HG03095 (cell line): ENCODE data around the gene MAST1.

Experiments used
- ATAC-seq: cut with Tn5 transposase; IDR thresholded peaks from one replicate; pipeline ENCODE4 v1.9.1; 2021; ENCODE audit warnings: moderate library complexity; ENCODE audit not compliant: unreplicated experiment

The MAST1 gene

DNA sequence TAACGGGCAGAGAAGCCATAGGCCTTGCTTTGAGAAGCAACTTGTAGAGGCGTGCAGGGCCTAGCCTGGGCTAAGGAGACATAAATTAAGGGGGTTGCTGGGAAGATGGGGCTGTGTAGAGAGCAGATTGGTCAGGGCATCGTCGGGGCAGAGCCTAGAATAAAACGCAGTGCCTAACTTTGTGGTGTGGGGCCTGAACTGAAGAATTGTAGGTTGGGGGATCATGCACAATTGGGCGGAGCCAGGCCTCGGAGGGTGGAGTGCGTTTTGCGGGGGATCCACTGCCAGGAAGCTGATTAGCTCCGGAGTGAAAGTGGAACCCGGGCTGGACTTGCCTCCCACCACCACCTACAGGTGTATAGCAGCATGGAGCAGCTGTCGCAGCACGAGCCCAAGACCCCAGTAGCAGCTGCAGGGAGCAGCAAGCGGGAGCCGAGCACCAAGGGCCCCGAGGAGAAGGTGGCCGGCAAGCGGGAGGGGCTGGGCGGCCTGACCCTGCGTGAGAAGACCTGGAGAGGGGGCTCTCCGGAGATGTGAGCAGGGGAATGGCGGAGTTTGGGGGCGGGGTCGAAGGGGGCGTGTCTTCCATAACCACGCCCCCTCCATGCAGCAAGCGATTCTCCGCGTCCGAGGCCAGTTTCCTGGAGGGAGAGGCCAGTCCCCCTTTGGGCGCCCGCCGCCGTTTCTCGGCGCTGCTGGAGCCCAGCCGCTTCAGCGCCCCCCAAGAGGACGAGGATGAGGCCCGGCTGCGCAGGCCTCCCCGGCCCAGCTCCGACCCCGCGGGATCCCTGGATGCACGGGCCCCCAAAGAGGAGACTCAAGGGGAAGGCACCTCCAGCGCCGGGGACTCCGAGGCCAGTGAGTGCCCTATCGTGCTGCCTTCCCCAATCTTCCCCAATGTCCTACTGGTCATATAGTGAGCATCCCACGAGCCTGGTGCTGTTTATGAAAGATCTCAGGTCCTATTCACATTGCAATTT is 29.1 kb downstream of the MAST1 start:
- ATAC-seq: no peak

DNA sequence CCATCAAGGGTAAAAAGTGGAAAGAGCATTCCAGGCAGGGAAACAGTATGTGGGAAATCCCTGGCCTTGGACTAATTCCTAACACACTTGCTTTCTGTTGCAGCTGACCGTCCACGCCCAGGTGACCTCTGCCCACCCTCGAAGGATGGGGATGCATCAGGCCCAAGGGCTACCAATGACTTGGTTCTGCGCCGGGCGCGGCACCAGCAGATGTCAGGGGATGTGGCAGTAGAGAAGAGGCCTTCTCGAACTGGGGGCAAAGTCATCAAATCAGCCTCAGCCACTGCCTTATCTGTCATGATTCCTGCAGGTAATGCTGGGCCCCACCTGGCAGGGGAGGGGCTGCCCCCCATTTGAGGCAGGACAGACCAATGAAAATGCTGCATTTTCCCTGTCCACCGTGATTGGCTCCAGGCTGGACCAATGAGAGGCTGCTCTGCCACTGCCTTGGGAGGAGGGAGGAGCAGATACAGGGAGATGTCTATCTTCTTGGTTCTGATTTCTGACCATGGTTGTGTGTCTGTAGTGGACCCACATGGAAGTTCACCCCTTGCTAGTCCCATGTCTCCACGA is 30.3 kb downstream of the MAST1 start:
- no peak for ATAC-seq

DNA sequence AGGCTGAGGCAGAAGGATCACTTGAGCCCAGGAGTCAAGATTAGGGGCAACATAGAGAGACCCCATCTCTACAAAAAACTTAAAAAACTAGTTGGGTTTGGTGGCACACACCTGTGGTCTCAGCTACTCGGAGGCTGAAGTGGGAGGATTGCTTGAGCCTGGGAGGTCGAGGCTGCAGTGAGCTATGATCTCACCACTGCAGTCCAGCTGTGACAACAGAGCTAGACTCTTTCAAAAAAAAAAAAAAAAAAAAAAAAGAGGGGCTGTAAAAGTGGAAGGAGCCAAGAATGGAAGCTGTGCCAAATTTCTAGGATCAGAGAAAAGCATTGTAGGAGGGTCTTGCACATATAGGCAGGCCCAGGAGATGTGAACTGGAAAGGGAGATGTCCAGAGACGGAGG is 33.4 kb downstream of the MAST1 start:
- no peak for ATAC-seq

DNA sequence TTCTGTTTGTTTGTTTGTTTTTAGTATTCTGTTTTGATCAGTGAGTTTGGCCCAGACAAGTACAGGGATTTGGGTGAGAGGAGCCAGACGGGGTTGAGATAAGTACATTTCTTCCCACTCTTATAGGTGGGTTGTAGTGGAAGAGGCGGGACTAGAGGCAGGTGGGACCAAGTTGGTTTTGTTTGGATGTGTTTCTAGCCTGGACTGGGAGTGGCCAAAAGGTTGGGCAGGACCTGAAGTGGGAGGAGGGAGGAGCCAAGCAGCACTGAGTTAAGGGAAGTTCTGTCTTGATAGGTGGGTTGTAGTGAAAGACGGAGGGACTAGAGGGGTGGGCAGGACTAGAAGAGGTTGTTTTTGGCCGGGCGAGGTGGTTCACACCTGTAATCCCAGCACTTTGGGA is 33.9 kb downstream of the MAST1 start:
- no peak for ATAC-seq

DNA sequence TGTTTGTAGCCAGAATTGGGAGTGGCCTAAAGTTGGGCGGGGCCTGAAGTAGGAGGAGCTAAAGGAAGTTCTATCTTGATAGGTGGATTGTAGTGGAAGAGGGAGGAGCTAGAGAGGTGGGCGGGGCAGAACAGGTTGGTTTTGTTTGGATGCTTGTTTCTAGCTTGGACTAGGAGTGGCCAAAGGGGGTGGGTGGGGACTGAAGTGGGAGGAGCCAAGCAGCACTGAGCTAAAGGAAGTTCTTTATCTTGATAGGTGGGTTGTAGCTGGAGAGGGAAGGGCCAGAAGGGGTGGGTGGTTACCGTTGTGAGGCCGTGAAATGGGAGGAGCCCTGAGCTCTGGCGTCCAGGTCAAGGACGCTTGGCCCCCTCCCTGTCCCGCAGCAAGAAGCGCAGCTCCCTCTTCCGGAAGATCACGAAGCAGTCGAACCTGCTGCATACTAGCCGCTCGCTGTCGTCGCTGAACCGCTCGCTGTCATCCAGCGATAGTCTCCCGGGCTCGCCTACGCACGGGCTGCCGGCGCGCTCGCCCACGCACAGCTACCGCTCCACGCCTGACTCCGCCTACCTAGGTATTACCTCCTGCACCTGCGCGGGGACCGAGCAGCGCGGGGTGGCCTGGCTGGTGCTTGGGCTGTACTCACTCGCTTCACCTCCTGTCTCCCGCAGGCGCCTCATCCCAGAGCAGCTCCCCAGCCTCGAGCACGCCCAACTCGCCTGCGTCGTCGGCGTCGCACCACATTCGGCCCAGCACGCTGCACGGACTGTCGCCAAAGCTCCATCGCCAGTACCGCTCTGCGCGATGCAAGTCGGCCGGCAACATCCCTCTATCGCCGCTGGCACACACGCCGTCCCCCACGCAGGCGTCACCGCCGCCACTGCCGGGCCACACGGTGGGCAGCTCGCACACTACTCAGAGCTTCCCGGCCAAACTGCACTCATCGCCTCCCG is 34.9 kb downstream of the MAST1 start:
- ATAC-seq: no peak

DNA sequence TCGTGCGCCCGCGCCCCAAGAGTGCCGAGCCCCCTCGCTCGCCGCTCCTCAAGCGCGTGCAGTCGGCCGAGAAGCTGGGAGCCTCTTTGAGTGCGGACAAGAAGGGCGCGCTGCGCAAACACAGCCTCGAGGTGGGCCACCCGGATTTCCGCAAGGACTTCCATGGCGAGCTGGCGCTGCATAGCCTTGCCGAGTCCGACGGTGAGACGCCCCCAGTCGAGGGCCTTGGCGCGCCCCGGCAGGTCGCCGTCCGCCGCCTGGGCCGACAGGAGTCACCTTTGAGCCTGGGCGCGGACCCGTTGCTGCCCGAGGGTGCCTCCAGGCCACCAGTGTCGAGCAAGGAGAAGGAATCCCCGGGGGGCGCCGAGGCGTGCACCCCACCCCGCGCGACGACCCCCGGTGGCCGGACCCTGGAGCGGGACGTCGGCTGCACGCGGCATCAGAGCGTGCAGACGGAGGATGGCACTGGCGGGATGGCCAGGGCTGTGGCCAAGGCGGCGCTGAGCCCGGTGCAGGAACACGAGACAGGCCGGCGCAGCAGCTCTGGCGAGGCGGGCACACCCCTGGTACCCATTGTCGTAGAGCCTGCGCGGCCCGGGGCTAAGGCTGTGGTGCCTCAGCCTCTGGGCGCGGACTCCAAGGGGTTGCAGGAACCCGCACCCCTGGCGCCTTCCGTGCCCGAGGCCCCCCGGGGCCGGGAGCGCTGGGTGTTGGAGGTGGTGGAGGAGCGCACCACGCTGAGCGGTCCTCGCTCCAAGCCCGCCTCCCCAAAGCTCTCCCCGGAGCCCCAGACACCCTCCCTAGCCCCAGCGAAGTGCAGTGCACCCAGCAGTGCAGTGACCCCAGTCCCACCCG is 35.8 kb downstream of the MAST1 start:
- ATAC-seq: no peak

DNA sequence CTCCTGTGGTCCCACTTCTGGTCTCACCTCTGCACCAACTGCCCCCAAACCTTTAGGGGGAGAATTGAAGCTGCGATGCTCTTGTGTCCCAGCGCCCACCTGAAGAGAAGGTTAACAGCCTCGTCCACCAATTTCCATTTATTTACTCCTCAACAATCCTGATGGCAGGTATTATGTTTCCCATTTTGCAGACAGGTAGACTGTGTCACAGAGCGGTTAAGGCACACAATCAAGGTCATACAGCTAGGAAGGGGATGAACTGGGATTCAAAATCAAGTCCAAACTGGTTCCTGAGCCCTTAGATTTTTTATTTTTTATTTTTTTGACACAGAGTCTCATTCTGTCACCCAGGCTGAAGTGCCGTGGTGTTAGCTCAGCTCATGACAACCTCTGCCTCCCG is 36.8 kb downstream of the MAST1 start:
- no peak for ATAC-seq

DNA sequence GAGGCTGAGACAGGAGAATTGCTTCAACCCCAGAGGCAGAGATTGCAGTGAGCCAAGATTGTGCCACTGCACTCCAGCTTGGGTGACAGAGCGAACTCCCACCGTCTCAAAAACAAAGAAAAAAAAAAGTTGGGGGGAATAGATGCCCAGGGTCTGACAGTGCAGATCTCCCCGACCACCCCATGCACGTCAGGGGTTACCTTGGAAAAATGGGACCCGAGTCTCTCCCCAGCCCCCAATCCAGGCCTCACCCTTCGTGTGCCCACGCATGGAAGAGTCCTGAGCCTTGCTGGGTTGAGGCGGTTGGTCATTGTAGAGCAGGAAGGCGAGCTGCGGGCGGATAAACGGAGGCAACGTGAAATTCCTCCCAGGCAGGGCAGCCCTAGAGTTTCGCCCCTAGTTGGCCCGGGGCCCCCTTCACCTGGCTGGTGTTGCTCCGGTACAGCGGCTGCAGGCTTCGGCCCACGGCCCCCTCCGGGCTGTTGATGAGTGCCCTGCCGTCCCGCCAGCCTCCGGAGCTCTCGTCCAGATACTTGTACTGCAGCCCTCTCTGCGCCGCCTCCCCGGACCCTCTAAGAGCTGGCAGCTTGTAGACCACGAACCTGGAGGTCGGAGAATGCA is 42.3 kb downstream of the MAST1 start:
- no peak for ATAC-seq

DNA sequence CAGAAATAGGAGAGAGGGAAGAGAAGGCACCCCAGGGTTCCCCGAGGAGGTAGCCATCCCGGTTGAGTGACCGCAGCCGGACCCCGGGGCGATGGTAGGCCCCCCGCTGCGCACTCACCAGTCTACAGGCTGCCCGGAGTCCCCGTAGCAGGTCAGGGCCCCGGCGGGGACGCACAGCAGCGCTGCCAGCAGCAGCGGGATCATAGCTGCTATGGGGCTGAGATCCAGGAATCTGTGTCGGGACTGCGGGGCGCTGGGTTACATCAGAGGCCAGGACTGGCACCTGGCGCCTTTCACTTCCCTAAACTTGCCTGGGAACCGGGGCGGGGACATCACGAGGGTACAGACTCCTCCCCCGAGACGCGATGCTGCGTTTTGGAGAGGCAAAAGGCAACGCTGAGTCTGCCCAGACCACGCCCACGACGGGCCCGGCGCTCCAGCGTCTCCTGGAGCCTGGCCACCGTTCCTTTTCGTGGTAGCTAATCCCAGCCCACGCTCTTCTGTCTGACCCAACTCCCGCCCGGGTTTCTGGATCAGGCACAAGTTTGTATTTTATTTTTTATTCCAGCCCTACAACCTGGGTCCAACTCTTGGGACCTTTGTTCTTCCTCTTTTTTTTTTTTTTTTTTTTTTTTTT is 43.0 kb downstream of the MAST1 start, which contains the start of gene DNASE2:
TSS of gene DNASE2 (minus strand) at position 278 of the 637 bp plus-strand sequence. CDS start at position 204, 74 bp downstream.
- ATAC-seq: peak; percentile 78

DNA sequence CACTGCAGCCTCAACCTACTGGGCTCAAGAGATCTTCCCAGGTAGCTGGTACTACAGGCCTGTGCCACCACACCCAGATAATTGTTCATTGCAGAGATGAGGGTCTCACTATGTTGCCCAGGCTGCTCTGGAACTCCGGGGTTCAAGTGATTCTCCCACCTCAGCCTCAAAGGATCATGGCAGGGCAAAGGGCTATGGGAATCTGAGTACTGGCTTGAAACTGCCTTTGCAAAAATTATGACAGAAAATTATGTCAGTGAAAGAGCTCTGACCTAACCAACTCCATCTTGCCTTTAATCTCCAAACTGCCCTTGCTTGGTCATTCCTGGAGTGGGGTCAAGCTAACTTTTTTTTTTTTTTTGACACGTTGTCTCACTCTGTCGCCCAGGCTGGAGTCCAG is 44.3 kb downstream of the MAST1 start:
- ATAC-seq: no peak

DNA sequence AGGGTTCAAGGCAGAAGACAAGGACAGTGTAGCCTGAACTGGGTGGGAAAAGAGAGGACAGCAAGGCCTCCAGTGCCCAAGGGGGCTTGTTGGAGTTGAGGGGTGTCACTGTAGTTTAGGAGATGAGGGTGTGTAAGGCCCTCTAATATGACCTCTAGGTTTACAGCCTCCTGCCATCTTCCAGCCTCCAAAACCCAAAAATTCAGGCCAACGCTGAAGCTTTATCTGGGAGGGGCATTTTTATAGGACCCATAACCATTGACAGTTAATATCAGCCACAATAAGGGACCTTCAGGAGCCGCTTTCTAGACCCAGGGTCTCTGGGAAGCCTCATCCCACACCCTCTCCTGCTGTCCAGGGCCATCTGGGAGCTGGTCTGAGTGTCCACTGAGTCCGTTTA is 45.9 kb downstream of the MAST1 start:
- no peak for ATAC-seq

DNA sequence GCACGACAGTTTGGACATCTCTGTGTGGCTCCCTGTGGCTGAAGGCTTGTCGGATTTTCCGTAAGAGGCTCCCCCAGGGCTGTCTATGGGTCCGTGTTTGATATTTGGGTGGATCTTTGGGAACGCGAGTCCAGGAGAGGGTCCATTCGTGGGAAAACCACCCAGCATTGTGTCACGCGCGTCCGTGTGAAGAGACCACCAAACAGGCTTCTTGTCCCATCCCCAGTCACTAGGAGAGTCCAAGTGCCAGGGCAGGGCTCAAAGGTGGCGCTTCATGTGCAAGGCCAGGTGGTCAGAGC is 46.3 kb downstream of the MAST1 start:
- no peak for ATAC-seq

DNA sequence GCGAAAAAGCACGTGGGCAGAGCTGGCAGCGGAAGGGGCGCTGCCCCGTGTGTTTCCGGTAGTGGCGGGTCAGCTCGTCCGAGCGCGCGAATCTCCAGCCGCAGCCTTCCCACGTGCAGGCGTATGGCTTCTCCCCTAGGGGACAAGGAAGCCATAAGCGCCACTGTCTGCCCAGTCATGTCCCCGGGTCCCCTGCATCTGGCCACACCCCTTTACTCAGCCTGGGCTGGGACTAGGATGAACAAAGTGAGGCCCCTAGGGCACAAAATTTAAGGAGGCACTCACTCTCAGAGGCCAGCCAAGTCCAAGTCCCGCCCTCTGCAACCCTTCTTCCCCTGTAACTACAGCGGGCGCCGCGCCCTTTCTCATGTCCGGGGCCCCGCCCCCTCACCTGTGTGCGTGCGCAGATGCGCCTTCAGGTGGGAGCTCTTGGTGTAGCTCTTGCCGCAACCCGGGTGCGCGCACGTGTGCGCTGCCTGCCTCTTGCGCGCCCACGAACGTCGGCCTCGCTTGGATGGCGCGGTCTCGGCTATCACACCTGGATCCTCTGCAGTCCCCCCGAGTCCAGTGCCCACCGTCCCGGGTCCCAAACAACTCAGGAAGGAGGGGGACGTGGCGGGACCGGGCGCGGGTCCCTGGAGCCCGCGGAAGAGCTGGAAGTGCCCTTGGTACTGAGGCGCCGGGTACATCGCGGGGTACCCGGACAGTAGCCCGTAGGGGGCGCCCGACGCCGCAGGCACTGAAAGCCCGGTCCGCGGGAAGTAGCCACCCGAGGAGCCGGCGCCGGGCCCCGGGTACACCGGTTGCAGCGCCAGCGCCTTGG is 46.8 kb downstream of the MAST1 start:
- no peak for ATAC-seq

DNA sequence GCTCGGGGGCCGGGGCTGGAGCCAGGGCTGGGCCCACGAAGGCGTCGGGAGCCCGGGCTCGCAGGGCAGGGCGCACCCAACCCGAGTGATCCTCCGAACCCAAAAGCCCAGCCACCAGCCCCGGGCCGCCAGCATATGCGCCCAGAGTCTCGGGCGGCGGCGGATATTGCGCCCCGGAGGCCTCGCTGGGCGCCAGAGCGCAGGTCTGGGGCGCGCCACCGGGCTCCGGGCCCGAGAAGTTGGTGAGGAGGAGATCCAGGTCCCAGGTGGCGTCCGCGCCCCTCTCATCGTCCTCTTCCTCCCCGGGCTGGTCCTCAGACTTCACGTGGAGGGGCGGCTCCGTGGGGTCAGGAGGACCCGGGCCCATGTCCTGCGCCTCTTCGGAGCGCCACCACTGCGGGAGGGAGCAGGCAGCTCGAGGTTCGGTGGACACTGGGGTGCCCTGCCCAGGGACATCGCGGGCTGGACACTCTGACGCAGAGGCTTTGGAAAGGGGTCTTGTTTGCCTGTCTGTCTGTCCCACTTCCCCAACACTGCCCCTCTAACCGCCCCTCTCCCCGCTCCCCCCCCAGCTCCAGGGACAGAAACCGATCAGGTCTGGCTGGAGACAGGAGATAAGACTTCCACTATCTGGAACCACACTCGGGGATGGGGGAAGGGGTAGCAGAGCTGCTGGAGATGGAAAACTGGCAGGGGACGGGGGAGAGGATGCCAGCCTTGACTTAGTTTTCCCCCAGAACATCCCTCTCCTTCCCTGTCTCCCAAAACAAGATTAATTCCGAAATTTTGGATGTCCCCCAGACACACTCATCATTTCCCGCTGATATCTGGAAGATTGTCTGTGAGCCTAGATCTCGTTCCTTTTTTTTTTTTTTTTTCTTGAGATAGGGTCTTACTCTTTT is 47.7 kb downstream of the MAST1 start:
- ATAC-seq: no peak

DNA sequence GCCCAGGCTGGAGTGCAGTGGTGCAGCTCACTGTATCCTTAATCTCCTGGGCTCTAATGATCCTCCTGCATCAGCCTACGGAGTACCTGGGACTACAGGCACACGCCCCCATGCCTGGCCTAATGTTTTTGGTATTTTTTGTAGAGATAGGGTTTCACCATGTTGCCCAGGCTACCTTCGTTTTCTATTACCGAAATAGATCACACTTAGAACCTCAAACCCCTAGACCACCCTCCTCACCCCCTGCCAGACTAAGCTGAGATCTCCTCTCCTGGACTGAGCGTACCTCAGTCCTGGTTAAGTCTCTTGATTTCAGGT is 48.3 kb downstream of the MAST1 start:
- no peak for ATAC-seq

DNA sequence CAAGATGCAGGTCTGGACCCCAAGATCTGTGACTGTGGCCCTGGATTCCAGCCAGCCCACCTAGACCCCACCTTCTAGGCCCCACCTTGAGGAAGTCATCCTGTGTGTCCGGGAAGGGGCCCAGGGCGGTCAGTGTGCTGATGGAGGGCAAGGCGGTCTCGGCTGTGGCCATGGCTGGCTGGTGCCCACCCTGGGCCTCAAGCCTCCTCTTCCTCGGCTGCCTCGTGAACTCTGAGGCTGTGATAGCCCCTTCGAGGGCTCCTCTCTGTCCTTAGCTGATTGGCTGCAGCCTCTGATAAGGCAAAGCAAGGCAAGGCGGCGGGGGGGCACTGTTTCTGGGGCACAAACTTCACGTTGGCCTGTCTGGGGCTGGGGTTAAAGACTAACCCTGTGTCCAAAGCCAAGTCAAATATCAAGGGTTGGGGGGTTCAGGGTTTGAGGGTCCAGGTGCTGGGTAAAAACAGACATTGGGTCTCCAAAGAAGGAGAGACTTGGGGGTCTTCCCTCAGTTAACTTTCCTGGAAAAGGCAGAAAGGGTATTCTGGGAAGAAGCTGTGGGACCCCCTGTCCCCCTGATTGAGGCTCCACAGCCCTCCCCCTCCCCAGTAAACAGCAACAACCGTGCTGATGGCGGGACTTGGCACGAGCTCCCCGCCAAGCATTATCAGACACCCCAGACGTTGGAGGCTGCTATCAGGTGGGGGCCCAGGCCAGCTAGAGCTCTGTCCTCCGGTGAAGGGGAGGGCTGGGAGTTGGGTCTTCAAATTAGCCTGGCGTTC is 48.8 kb downstream of the MAST1 start, which contains the start of gene KLF1:
TSS of gene KLF1 (minus strand) at position 233 of the 779 bp plus-strand sequence. CDS start at position 172, 61 bp downstream.
- ATAC-seq: no peak
